Peyer's patch (tissue), 4 donors: ENCODE measurements around the gene TIAM2. TPM values are rescaled to one million over a fixed set of nuclear protein-coding genes. Genes with fewer than 3 reads are reported as not detected.

Experiments
- DNase-seq, 3 donors: peaks; one replicate each; pipeline ENCODE4 v3.0.0-alpha.2; 2017 to 2019
- H3K27ac ChIP-seq, 4 donors: fragments of 200-600 bp; sonication (generic); one replicate each; pipeline ENCODE4 v1.5.1; 2016 to 2019
- H3K27me3 ChIP-seq, 2 donors: fragments of 200-600 bp; sonication (generic); one replicate each; pipeline ENCODE4 v1.5.1; 2019
- H3K36me3 ChIP-seq, 3 donors: fragments of 200-600 bp; sonication (generic); one replicate each; pipeline ENCODE4 v1.5.1; 2016 to 2019
- H3K4me1 ChIP-seq, 4 donors: fragments of 200-600 bp; sonication (generic); one replicate each; pipeline ENCODE4 v1.5.1; 2016 to 2019
- H3K4me3 ChIP-seq, 4 donors: fragments of 200-600 bp; sonication (generic); 1 replicate in 3 of 4; 2 replicates in 1 of 4; pipeline ENCODE4 v1.5.1; 2016 to 2019; ENCODE audit warnings: mild to moderate bottlenecking in 1 of 4
- H3K9me3 ChIP-seq, 4 donors: fragments of 200-600 bp; sonication (generic); one replicate each; pipeline ENCODE4 v1.5.1; 2016 to 2019; ENCODE audit warnings: mild to moderate bottlenecking in 1 of 4
- POLR2A ChIP-seq, 2 donors: fragments of 450-650 bp; IDR thresholded peaks; one replicate each; pipeline ENCODE4 v1.5.1; 2017; ENCODE audit warnings: antibody characterized with exemption in 2 of 2, mild to moderate bottlenecking in 2 of 2, moderate library complexity in 2 of 2
- total RNA-seq, 4 donors: library from RNA; depleted of rRNA; stranded (reverse); fragments of >200 nt; gene quantifications; one replicate each; pipeline ENCODE4 v1.1.0, GENCODE V29; 2016
- TF ChIP-seq, protein P1 (sequence below), 6 experiments: fragments of 450-650 bp in 4 of 6; fragments of 200-600 bp in 2 of 6; sonication (generic) in 1 of 6; IDR thresholded peaks; one replicate each; pipeline ENCODE4 v1.5.1; 2017 to 2019; ENCODE audit warnings: antibody characterized with exemption in 6 of 6, mild to moderate bottlenecking in 3 of 6, moderate library complexity in 1 of 6

The TIAM2 gene
- total RNA-seq, 4 donors from 2014 or later: 47.0 to 139 (median 91.9) TPM

GRCh38 chr6:155103816-155104366, 108.8 kb downstream of the TIAM2 start:
- Histone ChIP-seq H3K4me3 (no peak overlapping the region), H3K27me3 (no peaks in the 10 kb centered on the region), H3K36me3 (no peaks in the 10 kb centered on the region), H3K9me3 (no peaks in the 10 kb centered on the region), H3K4me1 (no peaks in the 10 kb centered on the region), H3K27ac (no peak overlapping the region)
- no peak for DNase-seq
- no peak for TF ChIP-seq POLR2A (IDR thresholded peaks at IDR 0.05)
- TF ChIP-seq, protein P1, sequence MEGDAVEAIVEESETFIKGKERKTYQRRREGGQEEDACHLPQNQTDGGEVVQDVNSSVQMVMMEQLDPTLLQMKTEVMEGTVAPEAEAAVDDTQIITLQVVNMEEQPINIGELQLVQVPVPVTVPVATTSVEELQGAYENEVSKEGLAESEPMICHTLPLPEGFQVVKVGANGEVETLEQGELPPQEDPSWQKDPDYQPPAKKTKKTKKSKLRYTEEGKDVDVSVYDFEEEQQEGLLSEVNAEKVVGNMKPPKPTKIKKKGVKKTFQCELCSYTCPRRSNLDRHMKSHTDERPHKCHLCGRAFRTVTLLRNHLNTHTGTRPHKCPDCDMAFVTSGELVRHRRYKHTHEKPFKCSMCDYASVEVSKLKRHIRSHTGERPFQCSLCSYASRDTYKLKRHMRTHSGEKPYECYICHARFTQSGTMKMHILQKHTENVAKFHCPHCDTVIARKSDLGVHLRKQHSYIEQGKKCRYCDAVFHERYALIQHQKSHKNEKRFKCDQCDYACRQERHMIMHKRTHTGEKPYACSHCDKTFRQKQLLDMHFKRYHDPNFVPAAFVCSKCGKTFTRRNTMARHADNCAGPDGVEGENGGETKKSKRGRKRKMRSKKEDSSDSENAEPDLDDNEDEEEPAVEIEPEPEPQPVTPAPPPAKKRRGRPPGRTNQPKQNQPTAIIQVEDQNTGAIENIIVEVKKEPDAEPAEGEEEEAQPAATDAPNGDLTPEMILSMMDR (IDR thresholded peaks at IDR 0.05): no peak

DNA sequence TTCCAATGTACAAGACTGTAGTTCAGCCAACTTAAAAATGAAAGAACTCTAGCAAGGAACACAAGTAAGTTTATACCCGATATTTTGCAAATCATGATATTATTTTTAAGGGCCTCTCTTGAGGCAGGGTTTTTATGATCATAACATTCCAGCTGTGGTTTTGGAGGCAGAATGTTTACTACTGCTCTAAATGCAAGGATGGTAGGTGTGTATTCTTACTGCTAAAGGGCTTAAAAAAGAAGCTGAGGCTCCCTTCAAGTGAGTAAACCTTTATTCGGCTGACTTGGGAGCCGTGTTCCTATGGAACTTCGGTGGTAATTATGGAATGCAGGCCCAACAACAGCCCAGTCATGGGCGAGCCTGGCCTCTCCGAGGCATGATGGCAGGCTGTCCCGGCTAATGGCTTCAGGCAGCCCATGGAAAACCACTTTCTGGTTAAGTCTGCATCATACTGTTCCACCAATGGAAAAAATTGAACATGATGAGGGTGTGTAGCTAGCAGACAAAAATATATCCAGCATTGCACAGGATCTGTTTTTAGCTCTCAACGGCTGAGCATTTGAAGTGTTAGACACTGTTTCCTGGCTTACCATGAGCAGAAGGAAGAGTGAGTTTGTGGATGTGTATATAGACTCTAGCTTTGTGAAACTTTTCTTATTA, 111.5 kb downstream of the TIAM2 start:
- Histone ChIP-seq H3K27ac (no peak overlapping the region), H3K36me3 (no peaks in the 10 kb centered on the region), H3K27me3 (no peaks in the 10 kb centered on the region), H3K4me3 (no peak overlapping the region), H3K9me3 (no peaks in the 10 kb centered on the region), H3K4me1 (no peaks in the 10 kb centered on the region)
- TF ChIP-seq POLR2A (IDR thresholded peaks at IDR 0.05): no peak
- TF ChIP-seq, protein P1 (IDR thresholded peaks at IDR 0.05): no peak
- DNase-seq: no peak

DNA sequence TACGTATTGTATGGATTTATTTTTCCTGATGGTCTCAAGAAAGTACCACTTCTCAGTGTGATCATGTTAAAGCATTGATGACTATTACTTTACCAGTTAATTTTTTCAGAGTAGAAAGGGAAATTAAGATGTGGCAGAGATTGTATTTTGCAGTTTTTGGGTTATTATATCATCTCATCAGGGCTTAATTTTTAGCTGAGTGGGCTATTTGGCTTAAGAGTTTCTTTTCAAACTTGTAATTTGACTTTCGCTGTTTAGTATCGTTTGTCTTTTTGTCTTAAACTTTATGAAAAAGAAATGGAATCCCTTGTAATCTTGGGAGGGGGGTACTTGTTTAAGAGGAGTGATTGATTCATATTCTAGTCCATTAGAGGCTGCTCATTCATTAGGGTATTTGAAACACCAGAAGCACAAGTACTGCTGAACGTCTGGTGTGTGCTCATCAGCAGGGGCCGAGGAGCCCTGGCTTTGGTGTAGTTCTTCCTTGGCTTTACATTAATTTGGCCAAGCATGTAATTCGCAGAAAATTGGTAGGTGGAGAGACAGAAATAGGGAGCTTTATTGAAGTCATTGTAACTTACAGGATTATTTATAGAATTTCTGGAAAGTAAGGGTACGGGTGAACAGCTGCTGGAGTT, 112.4 kb downstream of the TIAM2 start:
- no peaks in the 10 kb centered on the region for H3K9me3 ChIP-seq
- H3K4me3 ChIP-seq: no peak overlapping the region
- H3K4me1 ChIP-seq: no peaks in the 10 kb centered on the region
- no peak overlapping the region for H3K27ac ChIP-seq
- H3K27me3 ChIP-seq: no peaks in the 10 kb centered on the region
- no peak for DNase-seq
- no peaks in the 10 kb centered on the region for H3K36me3 ChIP-seq
- TF ChIP-seq POLR2A (IDR thresholded peaks at IDR 0.05): no peak
- TF ChIP-seq, protein P1 (IDR thresholded peaks at IDR 0.05): no peak

- TF ChIP-seq, protein P1 (IDR thresholded peaks at IDR 0.05): no peak
- no peak for TF ChIP-seq POLR2A (IDR thresholded peaks at IDR 0.05)
- Histone ChIP-seq H3K9me3 (no peaks in the 10 kb centered on the region), H3K36me3 (no peaks in the 10 kb centered on the region), H3K27ac (no peak overlapping the region), H3K27me3 (no peaks in the 10 kb centered on the region), H3K4me3 (no peak overlapping the region), H3K4me1 (no peaks in the 10 kb centered on the region)
- DNase-seq: no peak
These were observed 113.1 kb downstream of the TIAM2 start for GRCh38 chr6:155108070-155108820.

- TF ChIP-seq POLR2A (IDR thresholded peaks at IDR 0.05): no peak
- TF ChIP-seq, protein P1 (IDR thresholded peaks at IDR 0.05): no peak
- H3K4me1 ChIP-seq: no peaks in the 10 kb centered on the region
These were observed 115.6 kb downstream of the TIAM2 start for GRCh38 chr6:155110721-155111120.

More at GRCh38 chr6:155110721-155111120, 115.6 kb downstream of the TIAM2 start:
- Histone ChIP-seq H3K4me3 (no peak overlapping the region), H3K9me3 (no peaks in the 10 kb centered on the region), H3K36me3 (no peaks in the 10 kb centered on the region), H3K27me3 (no peaks in the 10 kb centered on the region), H3K27ac (no peak overlapping the region)
- DNase-seq: no peak
